ENCODE measurements around the gene RAB1A.

DNA sequence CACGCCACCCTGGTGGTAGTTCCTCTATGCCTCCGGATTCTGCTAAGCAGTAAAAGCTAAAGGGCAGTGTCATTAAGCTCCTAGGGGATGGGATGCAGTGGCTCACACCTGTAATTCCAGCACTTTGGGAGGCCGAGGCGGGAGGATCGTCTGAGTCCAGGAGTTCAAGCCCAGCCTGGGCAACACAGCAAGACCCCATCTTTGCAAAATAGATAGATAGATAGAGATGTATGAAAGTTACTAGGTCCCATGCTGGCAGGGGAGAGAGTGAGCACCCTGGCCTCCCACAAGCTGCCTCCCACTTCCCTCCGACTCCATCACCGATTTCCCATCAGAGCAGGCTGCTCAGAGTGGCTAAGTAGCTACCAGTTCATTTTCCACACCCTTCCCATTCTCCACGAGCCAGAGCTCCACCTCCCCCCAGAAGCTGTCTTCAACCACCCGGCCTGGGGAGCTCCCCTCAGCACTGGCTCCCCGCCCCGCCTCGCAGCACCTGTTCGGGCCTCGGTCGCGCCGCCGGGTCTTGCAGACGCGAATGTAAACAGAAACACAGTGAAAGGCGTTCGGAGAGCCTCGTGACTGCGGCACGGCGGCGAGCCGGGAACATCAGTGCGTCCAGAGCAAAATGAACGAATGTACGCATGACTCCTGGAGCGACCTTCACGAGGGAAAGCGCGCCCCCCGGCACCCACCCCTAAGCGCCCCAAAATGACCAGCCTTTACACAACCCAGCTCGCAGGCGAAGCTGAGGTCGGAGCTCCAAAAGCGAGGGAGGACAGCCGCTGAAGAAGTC, 74.3 kb downstream of the RAB1A start:
- TF ChIP-seq POLR2A (IDR thresholded peaks at IDR 0.05) = no peak
- TF ChIP-seq CTCF (IDR thresholded peaks at IDR 0.05) = no peak
- TF ChIP-seq EP300 (IDR thresholded peaks at IDR 0.05) = no peak
